H1 (cell line): Measurements from ENCODE around the gene TBC1D20.
"Not testable (repeated sequence)": the region's sequence is repeated elsewhere in the genome, so short reads cannot be mapped to it uniquely, and the experiment has no call there.

ENCODE experiments used
- EP300 ChIP-seq, 2 experiments: IDR thresholded peaks; 1 replicate in 1 of 2; 2 replicates in 1 of 2; pipeline ENCODE4 v1.6.1; 2011 to 2012; ENCODE audit warnings: low read depth in 2 of 2, low read length in 2 of 2, mild to moderate bottlenecking in 2 of 2, borderline replicate concordance in 1 of 2, inconsistent platforms in 1 of 2, moderate library complexity in 1 of 2
- PHF8 ChIP-seq: fragments of 200-600 bp; sonication (generic); conservative IDR thresholded peaks from 2 replicates; pipeline ENCODE4 v1.7.1; 2012; ENCODE audit warnings: low read depth, mild to moderate bottlenecking, inconsistent platforms, low read length, moderate library complexity
- POLR2A ChIP-seq, 2 experiments: IDR thresholded peaks; 1 replicate in 1 of 2; 2 replicates in 1 of 2; pipeline ENCODE4 v1.6.1; 2011; ENCODE audit warnings: low read depth in 2 of 2, low read length in 2 of 2, mild to moderate bottlenecking in 2 of 2; ENCODE audit errors: control extremely low read depth in 1 of 2
- RFX5 ChIP-seq: IDR thresholded peaks from 2 replicates; pipeline ENCODE4 v1.6.1; 2011; ENCODE audit warnings: low read depth, low read length, improper control_type of control experiment, borderline replicate concordance
- TEAD4 ChIP-seq: IDR thresholded peaks from 2 replicates; pipeline ENCODE4 v1.6.1; 2012; ENCODE audit warnings: low read depth, low read length, inconsistent platforms, mixed read lengths
- TF ChIP-seq, protein P1 (sequence below), 3 experiments: IDR thresholded peaks; 1 replicate in 2 of 3; 2 replicates in 1 of 3; pipeline versions ENCODE4 v1.5.1 to v1.6.1; 2011; ENCODE audit warnings: low read length in 3 of 3, mild to moderate bottlenecking in 3 of 3, inconsistent platforms in 2 of 3, low read depth in 1 of 3, moderate library complexity in 1 of 3; ENCODE audit not compliant: insufficient read depth in 1 of 3; ENCODE audit errors: control extremely low read depth in 1 of 3

DNA sequence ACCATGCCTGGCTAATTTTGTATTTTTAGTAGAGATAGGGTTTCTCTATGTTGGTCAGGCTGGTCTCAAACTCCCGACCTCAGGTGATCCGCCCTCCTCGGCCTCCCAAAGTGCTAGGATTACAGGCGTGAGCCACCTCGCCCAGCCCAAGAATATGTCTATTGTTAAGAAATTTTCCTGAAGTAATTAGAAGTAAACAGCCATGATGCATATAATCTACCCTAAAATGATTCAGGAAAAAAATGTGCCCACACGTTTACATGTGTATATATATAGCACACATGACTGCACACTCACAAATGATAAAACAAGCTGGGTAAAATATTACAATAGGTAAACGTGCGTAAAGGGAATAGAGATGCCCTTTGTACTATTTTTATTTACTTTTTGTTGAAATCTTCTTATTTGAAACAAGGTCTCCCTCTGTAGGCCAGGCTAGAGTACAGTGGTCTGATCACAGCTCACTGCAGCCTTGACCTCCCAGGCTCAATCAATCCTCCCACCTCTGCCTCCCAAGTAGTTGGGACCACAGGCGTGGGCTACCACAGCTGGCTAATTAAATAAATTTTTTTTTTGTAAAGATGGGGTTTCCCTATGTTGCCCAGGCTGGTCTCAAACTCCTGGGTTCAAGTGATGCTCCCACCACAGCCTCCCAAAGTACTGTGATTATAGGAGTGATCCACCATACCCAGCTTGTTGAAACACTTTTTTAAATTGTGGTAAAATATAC is 48.2 kb upstream of the TBC1D20 start:
- TF ChIP-seq, protein P1, sequence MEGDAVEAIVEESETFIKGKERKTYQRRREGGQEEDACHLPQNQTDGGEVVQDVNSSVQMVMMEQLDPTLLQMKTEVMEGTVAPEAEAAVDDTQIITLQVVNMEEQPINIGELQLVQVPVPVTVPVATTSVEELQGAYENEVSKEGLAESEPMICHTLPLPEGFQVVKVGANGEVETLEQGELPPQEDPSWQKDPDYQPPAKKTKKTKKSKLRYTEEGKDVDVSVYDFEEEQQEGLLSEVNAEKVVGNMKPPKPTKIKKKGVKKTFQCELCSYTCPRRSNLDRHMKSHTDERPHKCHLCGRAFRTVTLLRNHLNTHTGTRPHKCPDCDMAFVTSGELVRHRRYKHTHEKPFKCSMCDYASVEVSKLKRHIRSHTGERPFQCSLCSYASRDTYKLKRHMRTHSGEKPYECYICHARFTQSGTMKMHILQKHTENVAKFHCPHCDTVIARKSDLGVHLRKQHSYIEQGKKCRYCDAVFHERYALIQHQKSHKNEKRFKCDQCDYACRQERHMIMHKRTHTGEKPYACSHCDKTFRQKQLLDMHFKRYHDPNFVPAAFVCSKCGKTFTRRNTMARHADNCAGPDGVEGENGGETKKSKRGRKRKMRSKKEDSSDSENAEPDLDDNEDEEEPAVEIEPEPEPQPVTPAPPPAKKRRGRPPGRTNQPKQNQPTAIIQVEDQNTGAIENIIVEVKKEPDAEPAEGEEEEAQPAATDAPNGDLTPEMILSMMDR (IDR thresholded peaks at IDR 0.05; ENCODE audit: control extremely low read depth in 1 of 3, insufficient read depth in 1 of 3, low read depth in 1 of 3, low read length in 3 of 3): not testable (repeated sequence)
- not testable (repeated sequence) for TF ChIP-seq TEAD4; POLR2A (IDR thresholded peaks at IDR 0.05; ENCODE audit: control extremely low read depth in 1 of 2, low read depth in 2 of 2, low read length in 2 of 2); PHF8; RFX5; EP300 (IDR thresholded peaks at IDR 0.05; ENCODE audit: borderline replicate concordance in 1 of 2, low read depth in 2 of 2, low read length in 2 of 2)
